ENCODE results near the gene TFPI. TPM values are rescaled to one million over a fixed set of nuclear protein-coding genes. Genes with fewer than 3 reads are reported as not detected.

TFPI gene
- total and polyA plus RNA-seq, 4 donors = 72.9 to 131 (median 96.8) TPM

- WGBS (ENCODE audit: insufficient coverage) = 54% methylated on average over 3 of the region's 4 CpGs
- H3K27ac ChIP-seq (ENCODE audit: low read depth, low read length) = no peak overlapping the region
Observed at GRCh38 chr2:187509667-187510417, 44.4 kb downstream of the TFPI start.

GRCh38 chr2:187506416-187506815 is 47.8 kb downstream of the TFPI start:
- no peak overlapping the region for H3K27ac ChIP-seq (ENCODE audit: low read depth, low read length)
- DNase-seq (ENCODE audit: low read depth in 4 of 6, low spot score in 6 of 6) = no peak
- no peaks in the 10 kb centered on the region for H3K9me3 ChIP-seq (ENCODE audit: control insufficient read depth, insufficient read depth, low read length)
- 100% methylated on average over 2 of the region's 3 CpGs for WGBS (ENCODE audit: insufficient coverage)
- no peaks in the 10 kb centered on the region for H3K4me1 ChIP-seq (ENCODE audit: control insufficient read depth, insufficient read depth, low read length)
- no peaks in the 10 kb centered on the region for H3K36me3 ChIP-seq (ENCODE audit: control insufficient read depth, insufficient read depth, low read length)
- no peaks in the 10 kb centered on the region for H3K27me3 ChIP-seq (ENCODE audit: control insufficient read depth, insufficient read depth, low read length)
- no peak overlapping the region for H3K4me3 ChIP-seq (ENCODE audit: low read depth, low read length)

More at GRCh38 chr2:187509667-187510417, 44.4 kb downstream of the TFPI start:
- Histone ChIP-seq H3K9me3 (ENCODE audit: control insufficient read depth, insufficient read depth, low read length) (no peaks in the 10 kb centered on the region), H3K36me3 (ENCODE audit: control insufficient read depth, insufficient read depth, low read length) (no peaks in the 10 kb centered on the region), H3K4me3 (ENCODE audit: low read depth, low read length) (no peak overlapping the region), H3K27me3 (ENCODE audit: control insufficient read depth, insufficient read depth, low read length) (no peaks in the 10 kb centered on the region), H3K4me1 (ENCODE audit: control insufficient read depth, insufficient read depth, low read length) (no peaks in the 10 kb centered on the region)
- DNase-seq (ENCODE audit: low read depth in 4 of 6, low spot score in 6 of 6) = no peak

- no CpG with 5 or more reads among the region's 3 CpGs for WGBS (ENCODE audit: insufficient coverage)
- no peaks in the 10 kb centered on the region for H3K4me1 ChIP-seq (ENCODE audit: control insufficient read depth, insufficient read depth, low read length)
- H3K4me3 ChIP-seq (ENCODE audit: low read depth, low read length) = no peak overlapping the region
- H3K27me3 ChIP-seq (ENCODE audit: control insufficient read depth, insufficient read depth, low read length) = no peaks in the 10 kb centered on the region
- DNase-seq (ENCODE audit: low read depth in 4 of 6, low spot score in 6 of 6) = no peak
- no peaks in the 10 kb centered on the region for H3K36me3 ChIP-seq (ENCODE audit: control insufficient read depth, insufficient read depth, low read length)
- no peaks in the 10 kb centered on the region for H3K9me3 ChIP-seq (ENCODE audit: control insufficient read depth, insufficient read depth, low read length)
- no peak overlapping the region for H3K27ac ChIP-seq (ENCODE audit: low read depth, low read length)
Observed at GRCh38 chr2:187505065-187505672, 49.1 kb downstream of the TFPI start.

GRCh38 chr2:187504312-187504921 is 49.8 kb downstream of the TFPI start:
- H3K4me1 ChIP-seq (ENCODE audit: control insufficient read depth, insufficient read depth, low read length) = no peaks in the 10 kb centered on the region
- no peak overlapping the region for H3K4me3 ChIP-seq (ENCODE audit: low read depth, low read length)
- no peak overlapping the region for H3K27ac ChIP-seq (ENCODE audit: low read depth, low read length)
- H3K36me3 ChIP-seq (ENCODE audit: control insufficient read depth, insufficient read depth, low read length) = no peaks in the 10 kb centered on the region
- no peaks in the 10 kb centered on the region for H3K9me3 ChIP-seq (ENCODE audit: control insufficient read depth, insufficient read depth, low read length)
- no peak for DNase-seq (ENCODE audit: low read depth in 4 of 6, low spot score in 6 of 6)
- no peaks in the 10 kb centered on the region for H3K27me3 ChIP-seq (ENCODE audit: control insufficient read depth, insufficient read depth, low read length)
- WGBS (ENCODE audit: insufficient coverage) = no CpG with 5 or more reads among the region's 6 CpGs

GRCh38 chr2:187503700-187504099 is 50.5 kb downstream of the TFPI start:
- WGBS (ENCODE audit: insufficient coverage) = no CpG with 5 or more reads among the region's 2 CpGs

GRCh38 chr2:187502467-187502866 is 51.8 kb downstream of the TFPI start:
- 80% methylated on average over 1 of the region's 2 CpGs for WGBS (ENCODE audit: insufficient coverage)
- H3K9me3 ChIP-seq (ENCODE audit: control insufficient read depth, insufficient read depth, low read length) = no peaks in the 10 kb centered on the region
- H3K36me3 ChIP-seq (ENCODE audit: control insufficient read depth, insufficient read depth, low read length) = no peaks in the 10 kb centered on the region
- DNase-seq (ENCODE audit: low read depth in 4 of 6, low spot score in 6 of 6) = no peak
- H3K27ac ChIP-seq (ENCODE audit: low read depth, low read length) = no peak overlapping the region
- H3K4me3 ChIP-seq (ENCODE audit: low read depth, low read length) = no peak overlapping the region
- no peaks in the 10 kb centered on the region for H3K27me3 ChIP-seq (ENCODE audit: control insufficient read depth, insufficient read depth, low read length)
- H3K4me1 ChIP-seq (ENCODE audit: control insufficient read depth, insufficient read depth, low read length) = no peaks in the 10 kb centered on the region

More at GRCh38 chr2:187503700-187504099, 50.5 kb downstream of the TFPI start:
- H3K36me3 ChIP-seq (ENCODE audit: control insufficient read depth, insufficient read depth, low read length) = no peaks in the 10 kb centered on the region
- no peak for DNase-seq (ENCODE audit: low read depth in 4 of 6, low spot score in 6 of 6)
- no peaks in the 10 kb centered on the region for H3K9me3 ChIP-seq (ENCODE audit: control insufficient read depth, insufficient read depth, low read length)
- H3K4me1 ChIP-seq (ENCODE audit: control insufficient read depth, insufficient read depth, low read length) = no peaks in the 10 kb centered on the region
- no peak overlapping the region for H3K4me3 ChIP-seq (ENCODE audit: low read depth, low read length)
- no peak overlapping the region for H3K27ac ChIP-seq (ENCODE audit: low read depth, low read length)
- H3K27me3 ChIP-seq (ENCODE audit: control insufficient read depth, insufficient read depth, low read length) = no peaks in the 10 kb centered on the region

- Histone ChIP-seq H3K27me3 (ENCODE audit: control insufficient read depth, insufficient read depth, low read length) (no peaks in the 10 kb centered on the region), H3K4me3 (ENCODE audit: low read depth, low read length) (no peak overlapping the region), H3K27ac (ENCODE audit: low read depth, low read length) (no peak overlapping the region), H3K9me3 (ENCODE audit: control insufficient read depth, insufficient read depth, low read length) (no peaks in the 10 kb centered on the region), H3K36me3 (ENCODE audit: control insufficient read depth, insufficient read depth, low read length) (no peaks in the 10 kb centered on the region), H3K4me1 (ENCODE audit: control insufficient read depth, insufficient read depth, low read length) (no peaks in the 10 kb centered on the region)
- DNase-seq (ENCODE audit: low read depth in 4 of 6, low spot score in 6 of 6) = peak in 2 of 6 donors; percentile 13 to 44
- WGBS (ENCODE audit: insufficient coverage) = no CpG with 5 or more reads among the region's 7 CpGs
Observed at GRCh38 chr2:187500585-187501359, 53.5 kb downstream of the TFPI start.

- WGBS (ENCODE audit: insufficient coverage) = no CpG with 5 or more reads among the region's 2 CpGs
- Histone ChIP-seq H3K27me3 (ENCODE audit: control insufficient read depth, insufficient read depth, low read length) (no peaks in the 10 kb centered on the region), H3K27ac (ENCODE audit: low read depth, low read length) (no peak overlapping the region)
Observed at GRCh38 chr2:187499941-187500532, 54.2 kb downstream of the TFPI start.

GRCh38 chr2:187497858-187498463 is 56.3 kb downstream of the TFPI start:
- Histone ChIP-seq H3K4me3 (ENCODE audit: low read depth, low read length) (no peak overlapping the region), H3K36me3 (ENCODE audit: control insufficient read depth, insufficient read depth, low read length) (no peaks in the 10 kb centered on the region), H3K9me3 (ENCODE audit: control insufficient read depth, insufficient read depth, low read length) (no peaks in the 10 kb centered on the region), H3K4me1 (ENCODE audit: control insufficient read depth, insufficient read depth, low read length) (no peaks in the 10 kb centered on the region), H3K27me3 (ENCODE audit: control insufficient read depth, insufficient read depth, low read length) (no peaks in the 10 kb centered on the region), H3K27ac (ENCODE audit: low read depth, low read length) (no peak overlapping the region)
- DNase-seq (ENCODE audit: low read depth in 4 of 6, low spot score in 6 of 6) = peak in 2 of 6 donors; percentile 34 to 69
- no CpG with 5 or more reads among the region's 1 CpG for WGBS (ENCODE audit: insufficient coverage)

More at GRCh38 chr2:187499941-187500532, 54.2 kb downstream of the TFPI start:
- peak in 5 of 6 donors; percentile 40 to 92 (median 56) for DNase-seq (ENCODE audit: low read depth in 4 of 6, low spot score in 6 of 6)
- no peaks in the 10 kb centered on the region for H3K36me3 ChIP-seq (ENCODE audit: control insufficient read depth, insufficient read depth, low read length)
- no peak overlapping the region for H3K4me3 ChIP-seq (ENCODE audit: low read depth, low read length)
- H3K9me3 ChIP-seq (ENCODE audit: control insufficient read depth, insufficient read depth, low read length) = no peaks in the 10 kb centered on the region
- H3K4me1 ChIP-seq (ENCODE audit: control insufficient read depth, insufficient read depth, low read length) = no peaks in the 10 kb centered on the region
